Ovary (tissue), 9 donors: ENCODE data around the gene LDB3. TPM values are rescaled to one million over a fixed set of nuclear protein-coding genes. Genes with fewer than 3 reads are reported as not detected.
A peak's percentile ranks its signal among the peaks of the same experiment; 100 is the strongest.

Source experiments
- DNase-seq, 5 donors: peaks; one replicate each; pipeline ENCODE4 v3.0.0-alpha.2; 2019 to 2020
- H3K27ac ChIP-seq, 2 donors: fragments of 200-600 bp; one replicate each; pipeline versions ENCODE4 v1.5.1 to v1.8.0; 2019 to 2022
- H3K27me3 ChIP-seq: fragments of 200-600 bp; one replicate; pipeline ENCODE4 v1.8.0; 2022
- H3K36me3 ChIP-seq: fragments of 200-600 bp; sonication (generic); one replicate; pipeline ENCODE4 v1.5.1; 2019
- H3K4me1 ChIP-seq: one replicate; pipeline ENCODE4 v1.8.1; 2013; ENCODE audit warnings: mild to moderate bottlenecking, moderate library complexity; ENCODE audit not compliant: insufficient read depth
- H3K4me3 ChIP-seq: fragments of 200-600 bp; sonication (generic); one replicate; pipeline ENCODE4 v1.5.1; 2017
- H3K9me3 ChIP-seq, 2 donors: fragments of 200-600 bp in 1 of 2; sonication (generic) in 1 of 2; one replicate each; pipeline versions ENCODE4 v1.5.1 to v1.8.1; 2013 to 2019; ENCODE audit warnings: mild to moderate bottlenecking in 1 of 2, moderate library complexity in 1 of 2
- CTCF ChIP-seq, 3 donors: fragments of 450-650 bp in 2 of 3; fragments of 200-600 bp in 1 of 3; IDR thresholded peaks; one replicate each; pipeline versions ENCODE4 v1.5.1 to v1.8.0; 2016 to 2022; ENCODE audit warnings: antibody characterized with exemption in 3 of 3, mild to moderate bottlenecking in 1 of 3
- EP300 ChIP-seq: sonication (generic); formaldehyde crosslinking; IDR thresholded peaks from one replicate; pipeline ENCODE4 v1.6.1; 2017; ENCODE audit warnings: antibody characterized with exemption
- POLR2A ChIP-seq: fragments of 450-650 bp; IDR thresholded peaks from one replicate; pipeline ENCODE4 v1.6.1; 2017; ENCODE audit warnings: antibody characterized with exemption, mild to moderate bottlenecking, moderate library complexity
- WGBS, 3 donors: extraction: QIAGEN DNeasy Blood & Tissue Kit in 1 of 3; methylation state at CpG; one replicate each; pipeline versions ENCODE4 v1.1.5 to v1.1.7; 2013 to 2017; 5-methylcytosine and 5-hydroxymethylcytosine counted together
- intact Hi-C, 4 donors: fragments of 100-400 bp; cut with DNase I; formaldehyde crosslinking; loops; one replicate each; pipeline versions ENCODE4 v1.11.0 to v1.15.1; 2022 to 2023
- polyA plus RNA-seq, 2 donors: library from polyadenylated mRNA; stranded (reverse); fragments of 200-250 nt in 1 of 2; fragments of 350-450 nt in 1 of 2; fragmentation: Illumina TruSeq in 1 of 2; extraction: RNeasy Lipid Tissue Mini Kit (QIAGEN cat#74804) in 1 of 2; gene quantifications; one replicate each; pipeline ENCODE4 v1.2.3, GENCODE V29; 2013 to 2014
- total RNA-seq, 7 donors: library from RNA; depleted of rRNA in 2 of 7; stranded (reverse); fragments of >200 nt in 2 of 7; fragmentation: NEBNext Ultra II Directional in 3 of 7; extraction: Animal tissue kit (Norgen Biotek cat#: 25700) in 3 of 7; gene quantifications; one replicate each; pipeline versions ENCODE4 v1.1.0 to v1.2.4, GENCODE V29; 2016 to 2023
- donor health status: DM: no; HTN: no; CAD: no; lungs with moderate emphysema.
- donor health status: DM: no; HTN: no; CAD: no.
- donor health status: Bipolar disorder and iron deficiency.
- donor health status: DM: yes; HTN: yes; CAD: no.
- donor health status: DM: no; HTN: no; CAD: no.
- donor health status: DM: yes; HTN: yes; CAD: no.

LDB3 gene
- total and polyA plus RNA-seq, 9 donors: 1.5 to 12.9 (median 3.6) TPM

DNA sequence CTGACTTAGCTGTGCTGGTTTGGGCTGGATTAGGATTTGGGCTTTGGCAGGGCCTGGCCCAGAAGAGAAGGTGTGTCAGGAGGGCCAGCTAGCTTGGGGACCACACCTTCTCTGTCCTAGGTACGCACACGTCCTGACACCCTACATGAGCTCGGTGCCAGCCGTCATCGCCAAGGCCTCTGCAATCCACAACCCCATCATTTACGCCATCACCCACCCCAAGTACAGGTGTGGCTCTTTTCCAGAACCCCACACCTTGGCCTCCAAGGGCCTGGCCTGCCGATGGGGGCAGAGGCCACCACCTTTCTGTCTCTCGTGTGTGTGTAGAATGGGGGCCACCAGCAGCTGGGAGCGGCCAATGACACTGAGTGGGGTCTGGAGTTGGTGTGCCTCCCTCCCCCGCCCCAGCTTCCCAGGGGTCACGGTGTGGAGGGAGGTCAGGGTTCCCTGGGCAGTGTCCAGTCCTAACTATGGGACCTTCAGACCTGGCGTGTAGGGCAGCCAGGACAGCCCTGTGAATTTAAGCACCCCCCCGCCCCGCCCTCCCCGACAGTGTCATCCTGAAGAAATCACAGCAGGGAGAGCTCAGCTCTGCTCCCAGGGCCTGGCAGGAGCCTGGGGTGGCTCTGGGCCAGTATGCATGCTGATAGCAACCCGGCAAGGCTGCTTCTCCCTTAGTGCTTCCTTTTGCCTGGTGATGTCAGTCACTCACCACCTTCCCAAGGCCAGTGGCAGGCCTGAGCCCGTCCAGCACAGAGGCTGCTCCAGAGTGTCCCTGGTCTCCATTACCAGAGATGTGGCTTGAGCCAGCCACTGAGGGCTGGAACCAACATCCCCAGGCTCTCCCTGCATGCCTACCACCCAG lies 6.9 kb upstream of the LDB3 start:
- no peak overlapping the region for H3K4me3 ChIP-seq
- WGBS, 3 donors: 53 to 60% (median 57%) methylated on average over 14 to 17 of the region's 17 CpGs
- no peak for TF ChIP-seq POLR2A
- no peak for TF ChIP-seq CTCF (IDR thresholded peaks at IDR 0.05)
- TF ChIP-seq EP300: no peak
- no peaks in the 10 kb centered on the region for H3K27me3 ChIP-seq
- H3K27ac ChIP-seq: peak overlapping the region in 1 of 2 donors; percentile 51
- intact Hi-C loops: no loop called here
- peaks cover 17% of the 10 kb centered on the region for H3K4me1 ChIP-seq
- peak; percentile 74 to 88 (median 79) for DNase-seq
- H3K36me3 ChIP-seq: no peaks in the 10 kb centered on the region
- no peaks in the 10 kb centered on the region for H3K9me3 ChIP-seq

- H3K4me1 ChIP-seq: peaks cover 17% of the 10 kb centered on the region
- H3K36me3 ChIP-seq: no peaks in the 10 kb centered on the region
- TF ChIP-seq CTCF (IDR thresholded peaks at IDR 0.05): no peak
- TF ChIP-seq POLR2A: no peak
- TF ChIP-seq EP300: no peak
- H3K4me3 ChIP-seq: no peak overlapping the region
- H3K9me3 ChIP-seq: no peaks in the 10 kb centered on the region
- H3K27ac ChIP-seq: no peak overlapping the region
- DNase-seq: peak in 2 of 5 donors; percentile 31 to 36
- no peaks in the 10 kb centered on the region for H3K27me3 ChIP-seq
- intact Hi-C loops: no loop called here
- 90% methylated on average over 19 of the region's 19 CpGs for WGBS, 3 donors
Measured at GRCh38 chr10:86662186-86663045, 5.9 kb upstream of the LDB3 start.

DNA sequence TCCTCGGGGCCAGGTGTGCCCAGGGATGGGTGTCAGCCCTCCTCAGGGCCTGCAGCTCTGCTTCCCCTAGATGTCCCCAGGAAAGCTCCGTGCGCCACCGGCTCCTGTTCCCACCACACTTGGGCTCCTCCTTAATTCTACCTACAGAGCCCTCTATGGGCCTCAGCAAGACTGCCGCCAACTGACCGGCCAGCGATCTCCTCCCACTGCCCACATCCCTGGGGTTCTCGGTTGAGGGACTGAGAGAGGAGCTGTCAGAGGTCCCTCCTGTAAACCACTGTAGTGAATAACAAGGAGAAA lies 5.3 kb upstream of the LDB3 start:
- DNase-seq: peak in 1 of 5 donors; percentile 24
- Histone ChIP-seq H3K27me3 (no peaks in the 10 kb centered on the region), H3K27ac (no peak overlapping the region), H3K4me1 (peaks cover 17% of the 10 kb centered on the region), H3K36me3 (no peaks in the 10 kb centered on the region), H3K4me3 (no peak overlapping the region), H3K9me3 (no peaks in the 10 kb centered on the region)
- WGBS, 3 donors: 89 to 96% (median 94%) methylated on average over 8 of the region's 8 CpGs
- intact Hi-C loops: no loop called here
- no peak for TF ChIP-seq EP300
- TF ChIP-seq POLR2A: no peak
- TF ChIP-seq CTCF (IDR thresholded peaks at IDR 0.05): no peak

DNA sequence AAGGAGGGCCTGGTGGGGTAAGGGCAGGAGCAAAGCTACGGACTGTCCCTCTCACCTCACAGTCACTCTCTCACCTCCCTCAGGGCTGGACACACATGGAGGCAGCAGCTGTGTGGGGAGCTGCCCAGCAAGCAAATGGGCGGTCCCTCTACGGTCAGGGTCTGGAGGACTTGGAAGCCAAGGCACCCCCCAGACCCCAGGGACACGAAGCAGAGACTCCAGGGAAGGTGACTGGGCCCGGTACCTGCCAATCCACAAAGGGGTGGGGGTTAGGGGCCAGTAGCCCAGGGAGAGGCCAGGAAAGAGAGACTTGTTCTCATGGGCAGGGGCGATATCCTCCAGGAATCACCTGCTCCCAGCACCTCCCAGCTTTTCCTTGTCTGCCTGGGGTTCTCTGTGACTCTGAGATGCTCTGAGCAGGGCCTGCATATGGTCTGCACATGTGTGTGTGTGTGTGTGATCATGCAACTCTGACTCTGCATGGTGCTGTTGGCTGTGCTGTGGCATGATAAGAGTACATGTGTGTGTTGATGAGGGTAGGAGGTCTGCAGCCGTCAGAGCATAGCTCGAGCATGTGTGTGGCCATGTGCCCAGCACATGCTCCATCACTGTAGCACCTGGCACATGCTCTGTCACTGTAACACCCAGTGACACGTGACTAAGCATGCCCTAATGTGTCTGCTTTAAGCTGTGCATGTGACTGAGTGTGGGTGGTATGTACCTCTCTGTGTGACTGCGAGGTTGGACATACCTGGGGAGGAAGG lies 4.6 kb upstream of the LDB3 start:
- WGBS, 3 donors: 78 to 86% (median 84%) methylated on average over 10 of the region's 10 CpGs
- no peaks in the 10 kb centered on the region for H3K36me3 ChIP-seq
- intact Hi-C loops: no loop called here

More for the DNA sequence above, 4.6 kb upstream of the LDB3 start:
- Histone ChIP-seq H3K27me3 (no peaks in the 10 kb centered on the region), H3K9me3 (no peaks in the 10 kb centered on the region), H3K4me3 (no peak overlapping the region), H3K27ac (no peak overlapping the region), H3K4me1 (peaks cover 21% of the 10 kb centered on the region)
- TF ChIP-seq CTCF (IDR thresholded peaks at IDR 0.05) (no peak), EP300 (no peak), POLR2A (no peak)
- DNase-seq: peak in 1 of 5 donors; percentile 15
